Neural cell (in vitro differentiated cells): ENCODE measurements around the gene FCHSD2. TPM values are rescaled to one million over a fixed set of nuclear protein-coding genes. Genes with fewer than 3 reads are reported as not detected.

ENCODE experiments used
- H2AFZ ChIP-seq: fragments of 200-600, 300-800 bp; sonication (generic), shearing (Covaris generic); 2 replicates; pipeline ENCODE4 v1.6.0; 2014; ENCODE audit warnings: low read depth, mild to moderate bottlenecking, antibody characterized with exemption, low read length, moderate library complexity
- H3F3A ChIP-seq: fragments of 200-600 bp; shearing (Covaris generic); 2 replicates; pipeline ENCODE4 v1.6.1; 2016; ENCODE audit warnings: mild to moderate bottlenecking, moderate library complexity, mixed read lengths, antibody characterized with exemption, low read length; ENCODE audit not compliant: insufficient read depth, poor library complexity, severe bottlenecking
- H3K27ac ChIP-seq: fragments of 200-600, 300-800 bp; sonication (generic), shearing (Covaris generic); 2 replicates; pipeline ENCODE4 v1.5.1; 2014; ENCODE audit warnings: mild to moderate bottlenecking, low read length, moderate library complexity
- H3K27me3 ChIP-seq: fragments of 300-800, 200-600 bp; sonication (generic), shearing (Covaris generic); 2 replicates; pipeline ENCODE4 v1.6.0; 2014; ENCODE audit warnings: mild to moderate bottlenecking, low read depth, low read length, moderate library complexity; ENCODE audit not compliant: insufficient read depth
- H3K36me3 ChIP-seq: fragments of 300-800, 200-600 bp; sonication (generic), shearing (Covaris generic); 2 replicates; pipeline ENCODE4 v1.5.1; 2014; ENCODE audit warnings: mild to moderate bottlenecking, antibody characterized with exemption, low read length, moderate library complexity; ENCODE audit not compliant: insufficient read depth
- H3K4me2 ChIP-seq: fragments of 300-800, 200-600 bp; sonication (generic), shearing (Covaris generic); 2 replicates; pipeline ENCODE4 v1.6.0; 2014; ENCODE audit warnings: mild to moderate bottlenecking, low read length
- H3K4me3 ChIP-seq: fragments of 300-800, 200-600 bp; sonication (generic), shearing (Covaris generic); 2 replicates; pipeline ENCODE4 v1.5.1; 2014; ENCODE audit warnings: mild to moderate bottlenecking, low read length, moderate library complexity
- H3K79me2 ChIP-seq: fragments of 200-600 bp; shearing (Covaris generic); replicated peaks from 2 replicates; pipeline ENCODE4 v1.6.0; 2014; ENCODE audit warnings: mild to moderate bottlenecking, low read length, moderate library complexity; ENCODE audit not compliant: insufficient read depth
- H3K9ac ChIP-seq: fragments of 300-800, 200-600 bp; sonication (generic), shearing (Covaris generic); 2 replicates; pipeline ENCODE4 v1.6.1; 2016; ENCODE audit warnings: mild to moderate bottlenecking, low read length, mixed read lengths
- H3K9me2 ChIP-seq: fragments of 200-600 bp; shearing (Covaris generic); 2 replicates; pipeline ENCODE4 v1.6.1; 2016; ENCODE audit warnings: mild to moderate bottlenecking, low read length, mixed read lengths; ENCODE audit not compliant: insufficient read depth
- H3K9me3 ChIP-seq: fragments of 200-600, 300-800 bp; sonication (generic), shearing (Covaris generic); 2 replicates; pipeline ENCODE4 v1.6.1; 2016; ENCODE audit warnings: mild to moderate bottlenecking, mixed run types, low read length, moderate library complexity, mixed read lengths
- H4K20me1 ChIP-seq: fragments of 200-600 bp; shearing (Covaris generic); 2 replicates; pipeline ENCODE4 v1.6.1; 2016; ENCODE audit warnings: mild to moderate bottlenecking, mixed run types; ENCODE audit not compliant: insufficient read depth
- EP300 ChIP-seq: fragments of 450-650 bp; conservative IDR thresholded peaks from 2 replicates; pipeline ENCODE4 v1.6.1; 2014; ENCODE audit warnings: antibody characterized with exemption, mild to moderate bottlenecking, moderate library complexity; ENCODE audit not compliant: poor library complexity, severe bottlenecking
- EZH2 ChIP-seq: fragments of 200-600, 300-800 bp; shearing (Covaris generic), sonication (generic); IDR thresholded peaks from 2 replicates; pipeline ENCODE4 v1.6.1; 2014; ENCODE audit warnings: antibody characterized with exemption, low read length, borderline replicate concordance, mild to moderate bottlenecking; ENCODE audit not compliant: insufficient read depth, poor library complexity, severe bottlenecking
- MXI1 ChIP-seq: fragments of 450-650 bp; conservative IDR thresholded peaks from 2 replicates; pipeline ENCODE4 v1.6.1; 2014; ENCODE audit warnings: antibody characterized with exemption, mild to moderate bottlenecking; ENCODE audit not compliant: poor library complexity, severe bottlenecking
- POLR2AphosphoS5 ChIP-seq: IDR thresholded peaks from 2 replicates; pipeline ENCODE4 v1.6.1; 2012
- RAD21 ChIP-seq: fragments of 450-650 bp; conservative IDR thresholded peaks from 2 replicates; pipeline ENCODE4 v1.6.1; 2014; ENCODE audit warnings: antibody characterized with exemption, mild to moderate bottlenecking, moderate library complexity
- SMC3 ChIP-seq: fragments of 450-650 bp; conservative IDR thresholded peaks from 2 replicates; pipeline ENCODE4 v1.6.1; 2014; ENCODE audit warnings: antibody characterized with exemption, mild to moderate bottlenecking, moderate library complexity; ENCODE audit not compliant: poor library complexity
- TAF1 ChIP-seq: IDR thresholded peaks from 2 replicates; pipeline ENCODE4 v1.6.1; 2012; ENCODE audit warnings: low read depth
- polyA plus RNA-seq: library from polyadenylated mRNA; depleted of rRNA; stranded (reverse); fragments of >200 nt; gene quantifications from 2 replicates; pipeline ENCODE4 v1.2.3, GENCODE V29; 2014
- TF ChIP-seq, protein P1 (sequence below): fragments of 450-650 bp; IDR thresholded peaks from 2 replicates; pipeline ENCODE4 v1.5.1; 2014; ENCODE audit warnings: antibody characterized with exemption, mild to moderate bottlenecking, moderate library complexity; ENCODE audit not compliant: poor library complexity, severe bottlenecking
- TF ChIP-seq, protein P2 (sequence below): IDR thresholded peaks from 2 replicates; pipeline ENCODE4 v1.6.1; 2012; ENCODE audit warnings: borderline replicate concordance

Gene FCHSD2
- polyA plus RNA-seq, 1 donor from 2014 or later: 40.8 TPM

GRCh38 chr11:72798361-72798760, 343.8 kb downstream of the FCHSD2 start:
- H3F3A ChIP-seq: no peaks in the 10 kb centered on the region
- no peak overlapping the region for H2AFZ ChIP-seq
- no peaks in the 10 kb centered on the region for H3K9me3 ChIP-seq
- no peak overlapping the region for H3K9ac ChIP-seq
- TF ChIP-seq RAD21: no peak
- TF ChIP-seq EZH2: no peak
- no peak for TF ChIP-seq POLR2AphosphoS5
- no peak for TF ChIP-seq MXI1
- no peak for TF ChIP-seq EP300
- TF ChIP-seq, protein P1, sequence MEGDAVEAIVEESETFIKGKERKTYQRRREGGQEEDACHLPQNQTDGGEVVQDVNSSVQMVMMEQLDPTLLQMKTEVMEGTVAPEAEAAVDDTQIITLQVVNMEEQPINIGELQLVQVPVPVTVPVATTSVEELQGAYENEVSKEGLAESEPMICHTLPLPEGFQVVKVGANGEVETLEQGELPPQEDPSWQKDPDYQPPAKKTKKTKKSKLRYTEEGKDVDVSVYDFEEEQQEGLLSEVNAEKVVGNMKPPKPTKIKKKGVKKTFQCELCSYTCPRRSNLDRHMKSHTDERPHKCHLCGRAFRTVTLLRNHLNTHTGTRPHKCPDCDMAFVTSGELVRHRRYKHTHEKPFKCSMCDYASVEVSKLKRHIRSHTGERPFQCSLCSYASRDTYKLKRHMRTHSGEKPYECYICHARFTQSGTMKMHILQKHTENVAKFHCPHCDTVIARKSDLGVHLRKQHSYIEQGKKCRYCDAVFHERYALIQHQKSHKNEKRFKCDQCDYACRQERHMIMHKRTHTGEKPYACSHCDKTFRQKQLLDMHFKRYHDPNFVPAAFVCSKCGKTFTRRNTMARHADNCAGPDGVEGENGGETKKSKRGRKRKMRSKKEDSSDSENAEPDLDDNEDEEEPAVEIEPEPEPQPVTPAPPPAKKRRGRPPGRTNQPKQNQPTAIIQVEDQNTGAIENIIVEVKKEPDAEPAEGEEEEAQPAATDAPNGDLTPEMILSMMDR: no peak
- no peak for TF ChIP-seq TAF1
- TF ChIP-seq, protein P2, sequence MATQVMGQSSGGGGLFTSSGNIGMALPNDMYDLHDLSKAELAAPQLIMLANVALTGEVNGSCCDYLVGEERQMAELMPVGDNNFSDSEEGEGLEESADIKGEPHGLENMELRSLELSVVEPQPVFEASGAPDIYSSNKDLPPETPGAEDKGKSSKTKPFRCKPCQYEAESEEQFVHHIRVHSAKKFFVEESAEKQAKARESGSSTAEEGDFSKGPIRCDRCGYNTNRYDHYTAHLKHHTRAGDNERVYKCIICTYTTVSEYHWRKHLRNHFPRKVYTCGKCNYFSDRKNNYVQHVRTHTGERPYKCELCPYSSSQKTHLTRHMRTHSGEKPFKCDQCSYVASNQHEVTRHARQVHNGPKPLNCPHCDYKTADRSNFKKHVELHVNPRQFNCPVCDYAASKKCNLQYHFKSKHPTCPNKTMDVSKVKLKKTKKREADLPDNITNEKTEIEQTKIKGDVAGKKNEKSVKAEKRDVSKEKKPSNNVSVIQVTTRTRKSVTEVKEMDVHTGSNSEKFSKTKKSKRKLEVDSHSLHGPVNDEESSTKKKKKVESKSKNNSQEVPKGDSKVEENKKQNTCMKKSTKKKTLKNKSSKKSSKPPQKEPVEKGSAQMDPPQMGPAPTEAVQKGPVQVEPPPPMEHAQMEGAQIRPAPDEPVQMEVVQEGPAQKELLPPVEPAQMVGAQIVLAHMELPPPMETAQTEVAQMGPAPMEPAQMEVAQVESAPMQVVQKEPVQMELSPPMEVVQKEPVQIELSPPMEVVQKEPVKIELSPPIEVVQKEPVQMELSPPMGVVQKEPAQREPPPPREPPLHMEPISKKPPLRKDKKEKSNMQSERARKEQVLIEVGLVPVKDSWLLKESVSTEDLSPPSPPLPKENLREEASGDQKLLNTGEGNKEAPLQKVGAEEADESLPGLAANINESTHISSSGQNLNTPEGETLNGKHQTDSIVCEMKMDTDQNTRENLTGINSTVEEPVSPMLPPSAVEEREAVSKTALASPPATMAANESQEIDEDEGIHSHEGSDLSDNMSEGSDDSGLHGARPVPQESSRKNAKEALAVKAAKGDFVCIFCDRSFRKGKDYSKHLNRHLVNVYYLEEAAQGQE: no peak
- TF ChIP-seq SMC3: no peak
- H3K4me3 ChIP-seq: no peak overlapping the region
- H3K79me2 ChIP-seq: no peaks in the 10 kb centered on the region
- no peaks in the 10 kb centered on the region for H3K9me2 ChIP-seq
- H3K4me2 ChIP-seq: no peak overlapping the region
- no peaks in the 10 kb centered on the region for H4K20me1 ChIP-seq
- no peaks in the 10 kb centered on the region for H3K27me3 ChIP-seq
- H3K27ac ChIP-seq: no peak overlapping the region
- no peaks in the 10 kb centered on the region for H3K36me3 ChIP-seq

DNA sequence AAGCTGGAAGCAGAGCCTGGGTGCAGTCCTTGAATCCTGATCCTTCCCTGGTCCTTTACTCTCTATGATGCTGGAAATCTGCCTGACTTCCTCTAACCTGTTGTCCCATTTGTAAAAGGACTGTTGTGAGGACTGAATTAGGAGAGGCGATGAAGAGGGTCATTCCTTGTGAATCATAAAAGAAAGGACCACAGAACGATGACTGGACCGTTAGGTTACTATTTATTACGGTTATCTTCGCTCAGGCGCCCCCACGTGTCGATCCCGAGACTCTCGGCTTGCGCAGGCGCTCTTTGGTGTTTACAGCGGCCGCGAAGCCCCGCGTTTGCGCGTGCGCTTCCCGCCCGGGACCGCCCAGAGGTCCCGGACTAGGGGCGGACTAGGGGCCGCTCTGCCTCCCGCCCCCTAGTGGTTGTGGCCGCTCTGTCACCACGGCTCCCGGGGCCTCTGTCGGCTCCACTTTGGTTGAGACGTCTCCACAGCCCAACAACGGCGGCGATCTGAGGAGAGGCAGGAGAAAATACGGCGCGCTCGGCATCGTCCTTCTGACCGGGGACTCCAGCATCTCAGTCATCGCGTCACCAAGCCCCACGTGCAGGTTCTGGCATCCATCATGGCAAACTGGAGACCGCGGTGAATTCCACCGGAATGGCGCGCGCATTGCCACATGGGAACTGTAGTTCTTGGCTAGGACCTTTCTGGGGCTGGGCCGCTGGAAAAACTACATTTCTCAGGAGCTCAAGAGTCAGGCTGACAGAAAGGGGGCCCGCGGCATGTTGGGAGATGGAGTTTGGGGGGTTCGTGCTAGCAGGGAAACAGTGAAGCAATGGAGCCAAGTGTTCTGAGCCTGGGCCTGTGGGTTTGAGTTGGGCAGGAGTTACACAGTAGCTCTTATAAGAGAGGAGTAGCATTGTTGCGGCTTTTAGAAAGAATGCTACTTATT, 348.4 kb downstream of the FCHSD2 start, which contains the start of gene STARD10:
Gene STARD10, minus strand, starts transcription at position 623 of the 943 bp plus-strand sequence. CDS start 12,866 bp downstream, outside the sequence.
- Histone ChIP-seq H3K36me3 (no peaks in the 10 kb centered on the region), H3K4me3 (peak within 1 kb of the TSS; percentile 75), H3F3A (no peaks in the 10 kb centered on the region), H3K9me2 (no peaks in the 10 kb centered on the region), H3K9ac (peak within 1 kb of the TSS; percentile 93), H3K9me3 (no peaks in the 10 kb centered on the region), H2AFZ (peak within 1 kb of the TSS; percentile 91), H3K27ac (peak within 1 kb of the TSS; percentile 98), H3K27me3 (no peaks in the 10 kb centered on the region), H4K20me1 (no peaks in the 10 kb centered on the region), H3K79me2 (no peaks in the 10 kb centered on the region), H3K4me2 (peak within 1 kb of the TSS; percentile 85)
- TF ChIP-seq TAF1: peak; percentile 85
- TF ChIP-seq EP300: peak; percentile 65
- peak; percentile 83 for TF ChIP-seq SMC3
- TF ChIP-seq EZH2: no peak
- TF ChIP-seq POLR2AphosphoS5: peak; percentile 81
- TF ChIP-seq, protein P2: peak; percentile 94
- peak; percentile 85 for TF ChIP-seq MXI1
- TF ChIP-seq, protein P1: peak; percentile 100
- TF ChIP-seq RAD21: peak; percentile 70
